Stimulated activated CD4-positive, alpha-beta T cell treated with anti-CD3 and anti-CD28 coated beads, Interleukin-15, amount 100 ng/mL, for 48 hours (primary cell): ENCODE measurements around the gene ZNF865.

Experiments
- DNase-seq, 2 donors: peaks; one replicate each; pipeline ENCODE4 v3.0.0-alpha.2; 2020; ENCODE audit warnings: low read depth in 2 of 2

ZNF865 gene

DNA sequence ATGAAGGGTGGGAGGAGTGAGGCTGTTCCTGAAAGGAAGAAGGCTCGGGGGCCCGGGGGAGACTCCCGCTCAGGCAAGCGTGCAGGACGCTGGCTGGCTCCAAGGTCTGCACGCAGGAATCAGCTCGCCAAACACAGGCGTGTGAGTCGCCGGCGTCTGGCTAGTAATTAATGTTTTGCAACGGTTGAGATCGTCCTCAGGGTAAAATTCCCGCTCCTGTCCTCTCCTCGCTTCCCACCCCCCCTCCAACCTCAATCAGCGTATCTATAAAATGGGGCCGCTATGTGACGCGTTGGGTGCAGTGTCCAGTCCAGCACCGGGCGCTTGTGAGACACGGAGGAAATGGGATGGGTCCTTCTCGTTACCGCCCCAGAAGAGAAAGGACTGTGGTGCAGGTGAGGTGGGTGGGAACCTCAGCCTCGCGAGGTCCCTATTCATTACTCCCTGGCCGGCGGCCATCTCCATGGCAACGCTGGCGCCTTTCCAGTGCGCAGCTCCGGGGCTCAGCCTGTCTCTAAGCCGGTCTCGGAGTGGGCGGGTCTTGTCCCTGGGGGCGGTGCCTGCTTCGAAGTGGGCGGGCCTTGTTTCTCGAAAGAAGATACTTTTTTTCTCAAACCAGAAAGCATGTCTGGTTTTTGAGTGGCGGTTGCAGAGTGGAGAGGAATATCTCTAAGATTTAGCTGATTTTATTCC, 18.3 kb upstream of the ZNF865 start:
- peak; percentile 90 to 95 for DNase-seq

DNA sequence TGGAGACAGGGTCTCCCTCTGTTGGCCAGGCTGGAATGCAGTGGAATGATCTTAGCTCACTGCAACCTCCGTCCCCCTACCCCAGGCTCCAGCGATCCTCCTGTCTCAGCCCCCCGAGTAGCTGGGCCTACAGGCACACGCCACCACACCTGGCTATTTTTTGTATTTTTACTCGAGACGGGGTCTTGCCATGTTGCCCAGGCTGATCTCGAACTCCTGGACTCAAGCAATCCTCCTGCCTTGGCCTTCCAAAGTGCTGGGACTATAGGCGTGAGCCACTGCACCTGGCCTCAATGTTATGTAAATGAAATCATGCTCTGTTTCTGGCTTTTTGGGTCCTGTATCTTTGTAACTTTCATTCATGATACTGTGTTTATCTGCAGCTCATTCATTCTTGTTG, 16.7 kb upstream of the ZNF865 start:
- DNase-seq = no peak

DNA sequence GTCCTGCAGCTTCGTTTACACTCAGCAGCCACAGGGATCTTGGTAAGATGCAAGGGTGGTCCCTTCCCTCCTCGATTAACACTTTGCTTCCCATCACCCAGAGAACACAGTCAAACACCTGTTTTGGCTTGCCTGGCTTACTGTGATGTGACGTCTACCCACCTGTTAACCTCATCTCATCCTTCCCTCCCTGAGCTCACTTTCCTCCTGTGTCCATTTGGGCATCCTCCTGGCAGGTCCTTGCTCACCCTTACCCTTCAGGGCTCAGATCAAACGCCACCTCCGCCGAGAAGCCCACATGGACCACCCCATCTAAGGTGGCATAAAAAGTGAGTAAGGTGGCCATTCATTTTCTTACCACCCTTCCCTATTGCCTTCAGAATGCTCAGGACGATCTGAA, 15.3 kb upstream of the ZNF865 start:
- DNase-seq = no peak

DNA sequence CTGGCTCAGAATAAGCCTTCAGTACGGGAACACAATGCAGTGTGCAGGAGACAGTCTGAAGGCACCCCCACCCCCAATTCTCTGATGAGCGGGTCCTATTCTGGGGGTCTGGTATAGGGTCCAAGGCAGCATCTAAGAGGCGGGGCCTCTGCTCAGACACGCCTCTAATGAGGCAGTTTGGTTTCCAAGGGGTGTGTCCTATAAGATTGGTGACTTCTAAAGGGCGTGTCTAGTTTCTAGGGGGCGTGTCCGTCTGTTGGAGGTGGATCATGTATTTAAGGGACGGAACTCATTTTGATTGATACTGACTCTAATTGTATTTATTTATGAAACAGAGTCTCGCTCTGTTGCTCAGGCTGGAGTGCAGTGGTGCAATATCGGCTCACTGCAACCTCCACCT, 14.8 kb upstream of the ZNF865 start:
- no peak for DNase-seq

GRCh38 chr19:55591555-55591954, 13.9 kb upstream of the ZNF865 start:
- DNase-seq = no peak

- DNase-seq = no peak
Measured at GRCh38 chr19:55592391-55593090, 12.9 kb upstream of the ZNF865 start.

DNA sequence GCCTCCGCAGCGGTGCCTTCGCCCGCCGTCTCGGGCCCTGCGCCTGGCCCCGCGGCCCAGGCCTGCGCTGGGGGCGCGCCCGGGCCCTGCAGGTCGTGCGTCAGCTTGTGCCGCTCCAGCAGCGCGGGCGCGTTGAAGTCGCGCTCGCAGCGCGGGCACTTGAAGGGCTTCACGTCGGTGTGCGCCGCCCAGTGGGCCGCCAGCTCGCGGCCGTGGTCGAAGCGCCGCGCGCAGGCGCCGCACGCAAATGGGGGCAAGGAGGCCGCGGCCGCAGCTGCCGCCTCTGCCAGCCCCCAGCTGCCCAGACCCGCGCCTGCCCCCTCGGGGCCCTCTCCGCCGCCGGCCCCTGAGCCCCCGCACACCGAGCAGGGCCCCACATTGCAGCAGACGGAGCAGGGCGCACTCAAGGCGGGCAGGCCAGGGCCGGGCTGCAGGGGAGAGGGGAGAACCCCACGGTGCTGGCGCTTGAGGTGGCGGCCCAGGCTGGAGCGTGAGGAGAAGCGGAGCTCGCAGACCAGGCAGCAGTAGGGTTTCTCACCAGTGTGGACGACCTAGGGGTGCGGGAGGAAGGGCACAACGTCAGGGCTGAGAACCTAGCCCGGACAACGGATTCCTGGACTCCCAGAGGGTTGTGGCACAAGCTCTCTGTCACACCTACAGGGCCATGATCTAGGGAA, 12.2 kb upstream of the ZNF865 start:
- no peak for DNase-seq

- no peak for DNase-seq
Measured at GRCh38 chr19:55594996-55595545, 10.4 kb upstream of the ZNF865 start.

DNA sequence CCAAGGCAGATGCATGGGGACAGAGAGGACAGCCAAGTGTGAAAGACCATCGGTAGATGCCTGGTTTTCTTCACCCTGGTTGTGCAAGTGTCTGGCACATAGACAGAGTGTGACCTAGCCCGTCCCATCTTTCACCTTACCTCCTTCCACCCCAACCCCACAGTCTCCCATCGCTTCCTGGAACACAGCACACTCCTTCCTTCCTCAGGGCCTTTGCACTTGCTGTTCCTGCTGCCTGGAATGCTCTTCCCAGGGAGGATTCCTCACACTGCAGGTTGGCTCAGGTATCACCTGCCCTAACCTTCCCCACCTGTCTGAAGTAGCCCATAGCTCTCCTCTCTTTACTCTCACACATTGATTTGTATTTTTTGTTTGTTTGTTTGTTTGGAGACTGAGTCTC, 9.1 kb upstream of the ZNF865 start:
- no peak for DNase-seq

DNA sequence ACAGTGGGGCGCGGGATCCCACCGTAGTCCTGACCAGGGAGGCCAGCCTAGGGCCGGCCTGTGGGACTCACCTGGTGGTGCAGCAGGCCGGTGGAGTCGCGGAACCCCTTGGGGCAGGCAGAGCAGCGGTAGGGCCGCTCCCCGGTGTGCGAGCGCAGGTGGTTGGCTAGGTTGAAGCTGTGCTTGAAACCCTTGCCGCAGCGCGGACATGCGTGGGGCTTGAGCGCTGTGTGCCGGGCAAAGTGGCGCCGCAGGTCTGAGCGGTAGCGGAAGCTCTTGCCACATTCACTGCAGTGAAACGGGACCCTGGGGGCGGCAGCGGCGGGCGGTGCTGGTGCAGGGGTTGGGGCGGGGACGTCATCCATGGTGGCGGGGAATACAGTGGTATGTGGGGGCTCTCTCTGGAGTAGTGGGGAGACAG, 7.9 kb upstream of the ZNF865 start:
- DNase-seq = no peak

GRCh38 chr19:55598034-55598433, 7.4 kb upstream of the ZNF865 start:
- DNase-seq = no peak

- DNase-seq = peak; percentile 91 to 95
Measured at GRCh38 chr19:55598719-55599467, 6.6 kb upstream of the ZNF865 start.

DNA sequence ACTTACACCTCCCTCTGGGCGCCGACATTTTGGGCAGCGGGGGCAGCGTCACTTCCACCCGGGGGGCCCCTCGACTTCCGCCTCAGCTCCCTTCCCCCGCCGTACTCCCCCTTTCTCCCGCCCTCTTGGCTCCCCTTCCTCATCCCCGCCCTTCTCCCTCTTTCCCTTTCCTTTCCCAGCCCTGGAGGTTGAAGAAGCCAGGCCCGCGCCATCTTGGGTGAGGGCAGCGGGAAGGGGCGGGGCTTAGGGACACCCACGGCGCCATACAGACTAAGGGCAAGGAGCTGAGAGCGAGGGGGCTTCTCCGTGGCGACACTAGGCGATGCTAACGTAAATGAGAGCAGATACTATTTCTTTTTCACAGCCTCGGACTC, 6.0 kb upstream of the ZNF865 start, which contains the start of gene FIZ1:
Gene FIZ1, minus strand, starts transcription at position 50 of the 374 bp plus-strand sequence. CDS start 1,652 bp downstream, outside the sequence.
- peak; percentile 95 for DNase-seq

DNA sequence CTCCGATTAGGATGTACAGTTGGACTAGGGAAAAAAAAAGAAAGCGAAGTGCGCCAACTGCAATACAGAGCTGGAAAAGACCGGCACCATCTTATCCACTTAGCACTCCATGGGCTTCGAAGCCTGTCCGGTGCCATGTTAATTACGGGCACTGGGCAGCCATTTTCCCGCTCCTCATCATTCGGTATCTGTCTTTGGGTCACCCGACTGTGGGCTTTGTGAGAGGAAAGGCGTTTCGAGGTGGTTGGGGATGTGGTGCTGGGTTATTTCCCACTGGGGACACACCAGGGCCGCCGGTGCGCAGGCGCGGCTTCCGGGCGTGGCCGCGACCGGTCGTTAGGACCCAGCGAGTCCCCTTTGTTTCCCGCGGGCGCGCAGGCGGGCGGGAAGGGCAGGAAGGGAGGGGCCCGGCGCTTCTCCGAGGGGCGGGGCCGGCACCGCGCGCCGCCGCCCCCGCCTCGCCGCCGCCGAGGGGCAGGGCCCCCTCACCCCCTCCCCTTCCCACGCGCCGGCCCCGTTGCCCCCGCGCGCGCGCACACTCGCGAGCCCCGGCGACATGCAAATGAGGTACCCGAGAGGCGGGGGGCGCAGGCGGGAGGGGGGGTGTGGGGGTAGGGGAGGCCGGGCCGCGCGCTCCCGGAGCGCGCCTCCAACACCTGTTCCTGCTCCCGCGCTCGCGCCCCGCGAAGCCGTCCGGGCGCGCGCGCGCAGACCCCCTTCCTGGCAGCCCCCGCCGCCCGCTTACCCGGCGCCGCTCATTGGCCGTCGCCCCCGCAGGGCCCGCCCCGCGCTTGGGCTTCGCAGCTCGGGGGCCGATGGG, 5.4 kb upstream of the ZNF865 start, which contains the start of gene ZNF524:
Gene ZNF524, plus strand, starts transcription at position 447 of the 820 bp plus-strand sequence. CDS start 1,825 bp downstream, outside the sequence.
- peak; percentile 74 to 78 for DNase-seq

DNA sequence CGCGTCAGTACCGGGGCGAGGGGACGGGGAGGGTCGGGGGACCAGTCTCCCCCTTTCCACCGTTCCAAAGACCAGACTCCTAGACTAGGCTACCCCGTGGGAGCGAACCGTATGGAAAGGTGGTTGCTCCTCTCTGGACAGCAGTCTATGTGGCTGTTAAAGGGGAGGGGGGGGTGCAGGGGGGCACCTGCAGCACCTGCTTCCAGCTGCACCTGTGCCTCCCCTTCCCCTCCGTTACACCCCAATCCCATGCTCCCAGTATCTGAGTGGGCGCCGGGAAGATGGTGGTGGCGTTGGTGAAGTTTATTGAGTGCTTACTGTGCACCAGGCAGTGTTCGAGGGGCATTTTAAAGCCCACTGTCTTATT, 4.8 kb upstream of the ZNF865 start:
- no peak for DNase-seq

- no peak for DNase-seq
Measured at GRCh38 chr19:55601084-55601483, 4.4 kb upstream of the ZNF865 start.

- no peak for DNase-seq
Measured at GRCh38 chr19:55602104-55603001, 3.1 kb upstream of the ZNF865 start.

- no peak for DNase-seq
Measured at GRCh38 chr19:55603115-55603514, 2.3 kb upstream of the ZNF865 start.

- DNase-seq = no peak
Measured at GRCh38 chr19:55603581-55604292, 1.7 kb upstream of the ZNF865 start.
